Liver (tissue), 9 donors: ENCODE results near the gene MECR. TPM values are rescaled to one million over a fixed set of nuclear protein-coding genes. Genes with fewer than 3 reads are reported as not detected.

Experiments used
- DNase-seq: peaks from one replicate; pipeline ENCODE4 v3.0.0-alpha.2; 2017; ENCODE audit warnings: low spot score
- H3K27ac ChIP-seq, 2 donors: one replicate each; pipeline ENCODE4 v1.7.0; 2013; ENCODE audit warnings: inconsistent platforms in 2 of 2, low read length in 2 of 2, control low read depth in 1 of 2, low read depth in 1 of 2, mild to moderate bottlenecking in 1 of 2
- H3K27me3 ChIP-seq, 4 donors: one replicate each; pipeline versions ENCODE4 v1.6.1 to v1.7.0; 2013; ENCODE audit warnings: low read length in 3 of 4, inconsistent platforms in 1 of 4, mild to moderate bottlenecking in 1 of 4, moderate library complexity in 1 of 4; ENCODE audit not compliant: control insufficient read depth in 4 of 4, insufficient read depth in 4 of 4
- H3K36me3 ChIP-seq, 4 donors: one replicate each; pipeline versions ENCODE4 v1.6.1 to v1.7.0; 2013; ENCODE audit warnings: low read length in 3 of 4, mild to moderate bottlenecking in 3 of 4, low read depth in 1 of 4, moderate library complexity in 1 of 4; ENCODE audit not compliant: control insufficient read depth in 4 of 4, insufficient read depth in 3 of 4
- H3K4me1 ChIP-seq, 4 donors: one replicate each; pipeline versions ENCODE4 v1.6.1 to v1.7.0; 2013; ENCODE audit warnings: low read length in 3 of 4, mild to moderate bottlenecking in 3 of 4, moderate library complexity in 1 of 4; ENCODE audit not compliant: control insufficient read depth in 4 of 4, insufficient read depth in 4 of 4
- H3K4me3 ChIP-seq, 3 donors: one replicate each; pipeline versions ENCODE4 v1.6.1 to v1.7.0; 2013; ENCODE audit warnings: low read length in 3 of 3, control low read depth in 1 of 3, low read depth in 1 of 3, mild to moderate bottlenecking in 1 of 3
- H3K9ac ChIP-seq, 2 donors: one replicate each; pipeline ENCODE4 v1.7.0; 2013; ENCODE audit warnings: low read length in 2 of 2, mild to moderate bottlenecking in 2 of 2, moderate library complexity in 2 of 2, control low read depth in 1 of 2, low read depth in 1 of 2
- H3K9me3 ChIP-seq, 4 donors: one replicate each; pipeline versions ENCODE4 v1.6.1 to v1.7.0; 2013; ENCODE audit warnings: low read length in 3 of 4; ENCODE audit not compliant: control insufficient read depth in 4 of 4
- ATF3 ChIP-seq: IDR thresholded peaks from 2 replicates; pipeline ENCODE4 v1.6.1; 2016; ENCODE audit warnings: antibody characterized with exemption
- EGR1 ChIP-seq, 2 donors: IDR thresholded peaks; 2 replicates each; pipeline ENCODE4 v1.6.1; 2016 to 2018; ENCODE audit warnings: antibody characterized with exemption in 2 of 2, low read depth in 2 of 2
- FOXA1 ChIP-seq: IDR thresholded peaks from 2 replicates; pipeline ENCODE4 v1.6.1; 2016; ENCODE audit warnings: antibody characterized with exemption
- FOXA2 ChIP-seq: IDR thresholded peaks from 2 replicates; pipeline ENCODE4 v1.6.1; 2016; ENCODE audit warnings: antibody characterized with exemption
- GABPA ChIP-seq, 2 donors: IDR thresholded peaks in 1 of 2; conservative IDR thresholded peaks in 1 of 2; 2 replicates each; pipeline ENCODE4 v1.6.1; 2016; ENCODE audit warnings: antibody characterized with exemption in 2 of 2, mild to moderate bottlenecking in 1 of 2, moderate library complexity in 1 of 2
- HNF4A ChIP-seq, 2 donors: conservative IDR thresholded peaks; 2 replicates each; pipeline ENCODE4 v1.6.1; 2016; ENCODE audit warnings: antibody characterized with exemption in 2 of 2, mild to moderate bottlenecking in 2 of 2
- HNF4G ChIP-seq: IDR thresholded peaks from 2 replicates; pipeline ENCODE4 v1.6.1; 2016; ENCODE audit warnings: antibody characterized with exemption
- JUND ChIP-seq, 2 donors: IDR thresholded peaks; 2 replicates each; pipeline ENCODE4 v1.6.1; 2016; ENCODE audit warnings: antibody characterized with exemption in 2 of 2
- MAX ChIP-seq: IDR thresholded peaks from 2 replicates; pipeline ENCODE4 v1.6.1; 2016; ENCODE audit warnings: antibody characterized with exemption
- RAD21 ChIP-seq, 2 donors: IDR thresholded peaks; 2 replicates each; pipeline ENCODE4 v1.6.1; 2016; ENCODE audit warnings: antibody characterized with exemption in 2 of 2, mild to moderate bottlenecking in 2 of 2
- REST ChIP-seq: IDR thresholded peaks from 2 replicates; pipeline ENCODE4 v1.6.1; 2016; ENCODE audit warnings: antibody characterized with exemption, mild to moderate bottlenecking
- RXRA ChIP-seq, 2 donors: IDR thresholded peaks; 2 replicates each; pipeline ENCODE4 v1.6.1; 2017 to 2018; ENCODE audit warnings: antibody characterized with exemption in 2 of 2, mild to moderate bottlenecking in 1 of 2
- TAF1 ChIP-seq: conservative IDR thresholded peaks from 2 replicates; pipeline ENCODE4 v1.6.1; 2016; ENCODE audit warnings: antibody characterized with exemption, mild to moderate bottlenecking
- YY1 ChIP-seq: IDR thresholded peaks from 2 replicates; pipeline ENCODE4 v1.6.1; 2016; ENCODE audit warnings: antibody characterized with exemption, mild to moderate bottlenecking
- ZBTB33 ChIP-seq: IDR thresholded peaks from 2 replicates; pipeline ENCODE4 v1.6.1; 2016; ENCODE audit warnings: antibody characterized with exemption
- whole genome bisulfite sequencing: extraction: QIAGEN DNeasy Blood & Tissue Kit; methylation state at CpG from one replicate; pipeline ENCODE4 v1.1.7; 2013; 5-methylcytosine and 5-hydroxymethylcytosine counted together
- polyA plus RNA-seq, 2 donors: library from polyadenylated mRNA; stranded (reverse) in 1 of 2; unstranded in 1 of 2; fragments of 200-250 nt in 1 of 2; fragments of >200 nt in 1 of 2; fragmentation: Nextera tagmentation in 1 of 2; extraction: Ambion mirVana in 1 of 2; gene quantifications; one replicate each; pipeline versions ENCODE4 v1.2.1 to v1.2.3, GENCODE V29; 2013 to 2015
- total RNA-seq, 2 donors: library from RNA; depleted of rRNA; stranded (reverse); fragments of >200 nt; gene quantifications; one replicate each; pipeline ENCODE4 v1.2.3, GENCODE V29; 2014
- donor health status: healthy.
- donor health status: healthy.
- donor health status: healthy.
- donor health status: healthy.
- donor health status: healthy.

Gene MECR
- total and polyA plus RNA-seq, 4 donors = 7.5 to 19.9 (median 13.2) TPM

GRCh38 chr1:29211086-29212030, 19.4 kb downstream of the MECR start:
- Histone ChIP-seq H3K27me3 (no peaks in the 10 kb centered on the region), H3K9ac (no peak overlapping the region), H3K4me3 (no peak overlapping the region), H3K36me3 (peaks cover 6 to 61% (median 18%) of the 10 kb centered on the region in 4 donors), H3K9me3 (no peaks in the 10 kb centered on the region), H3K27ac (no peak overlapping the region), H3K4me1 (no peaks in the 10 kb centered on the region)
- 96% methylated on average over 12 of the region's 12 CpGs for WGBS
- DNase-seq = no peak
- TF ChIP-seq HNF4G (no peak), ZBTB33 (no peak), MAX (no peak), FOXA2 (no peak), FOXA1 (no peak), EGR1 (IDR thresholded peaks at IDR 0.05; ENCODE audit: low read depth in 2 of 2) (no peak)

- no peaks in the 10 kb centered on the region for H3K27me3 ChIP-seq
- no peak for TF ChIP-seq ATF3
- TF ChIP-seq FOXA2 = no peak
- no peak for TF ChIP-seq YY1
- no peak for TF ChIP-seq MAX
- no peak for TF ChIP-seq RAD21 (IDR thresholded peaks at IDR 0.05)
- WGBS = 84% methylated on average over 7 of the region's 7 CpGs
- H3K9me3 ChIP-seq = no peaks in the 10 kb centered on the region
- H3K4me1 ChIP-seq = no peaks in the 10 kb centered on the region
- H3K9ac ChIP-seq = no peak overlapping the region
- no peak overlapping the region for H3K27ac ChIP-seq
- peaks cover 7 to 61% (median 20%) of the 10 kb centered on the region in 4 donors for H3K36me3 ChIP-seq
- no peak for DNase-seq
- no peak overlapping the region for H3K4me3 ChIP-seq
Observed at GRCh38 chr1:29210278-29211085, 20.3 kb downstream of the MECR start.

- H3K9ac ChIP-seq = no peak overlapping the region
- WGBS = 91% methylated on average over 5 of the region's 5 CpGs
- H3K4me1 ChIP-seq = no peaks in the 10 kb centered on the region
- no peak overlapping the region for H3K4me3 ChIP-seq
- no peak overlapping the region for H3K27ac ChIP-seq
- no peak for DNase-seq
- H3K36me3 ChIP-seq = peaks cover 8 to 57% (median 18%) of the 10 kb centered on the region in 4 donors
- no peaks in the 10 kb centered on the region for H3K9me3 ChIP-seq
- TF ChIP-seq TAF1 (no peak), GABPA (IDR thresholded peaks at IDR 0.05 in 1 of 2, conservative IDR thresholded peaks at IDR 0.05 in 1 of 2) (no peak), REST (no peak), FOXA1 (no peak), ZBTB33 (no peak), JUND (IDR thresholded peaks at IDR 0.05) (no peak), YY1 (no peak), RAD21 (IDR thresholded peaks at IDR 0.05) (no peak), MAX (no peak), RXRA (IDR thresholded peaks at IDR 0.05) (no peak), FOXA2 (no peak), HNF4A (conservative IDR thresholded peaks at IDR 0.05) (no peak)
- H3K27me3 ChIP-seq = no peaks in the 10 kb centered on the region
Observed at GRCh38 chr1:29209173-29209572, 21.6 kb downstream of the MECR start.
